ENCODE data around the gene STBD1.
"Not testable (repeated sequence)": the region's sequence is repeated elsewhere in the genome, so short reads cannot be mapped to it uniquely, and the experiment has no call there.

Gene STBD1

DNA sequence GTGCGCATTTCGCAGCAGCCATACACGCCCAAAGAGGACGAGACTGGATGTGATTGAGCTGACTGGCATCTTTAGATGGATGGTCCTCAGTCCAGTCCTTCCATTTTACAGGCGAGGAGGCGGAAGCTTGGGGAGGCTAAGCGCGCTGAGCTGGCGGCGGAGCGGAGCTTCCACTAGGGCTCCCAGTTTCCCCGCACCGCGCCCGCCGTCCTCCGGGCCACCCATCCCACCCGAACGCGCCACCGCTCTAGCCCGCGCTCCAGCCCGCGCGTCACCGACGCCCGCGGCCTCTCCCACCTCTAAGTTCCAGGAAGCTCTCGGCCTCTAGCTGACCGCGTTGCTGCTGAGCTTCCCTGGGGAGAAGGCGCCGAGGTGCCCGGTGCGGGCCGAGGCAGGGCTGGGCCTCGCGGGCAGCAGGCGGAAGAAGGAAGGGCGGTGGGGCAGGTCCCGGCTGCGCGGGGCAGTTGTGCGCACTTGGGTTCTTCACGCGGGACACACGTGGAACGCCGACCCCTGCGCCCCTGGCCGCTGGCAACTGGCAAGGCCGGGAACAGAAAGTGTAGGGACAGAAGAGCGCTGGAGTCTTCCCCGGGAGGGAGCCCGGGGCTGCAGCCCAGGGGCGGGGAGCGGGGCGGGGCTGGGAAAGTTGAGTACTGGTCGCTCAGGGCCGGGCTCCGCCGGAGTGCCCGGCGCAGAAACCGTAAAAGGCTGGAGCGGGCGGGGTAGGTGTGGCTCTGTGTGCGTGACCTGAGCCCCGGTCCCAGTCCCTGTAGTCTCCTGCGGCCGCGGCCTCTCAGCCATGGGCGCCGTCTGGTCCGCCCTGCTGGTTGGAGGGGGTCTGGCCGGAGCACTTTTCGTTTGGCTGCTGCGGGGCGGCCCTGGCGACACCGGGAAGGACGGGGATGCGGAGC is at the start of gene STBD1:
STBD1 (plus strand) TSS at position 763 of the 911 bp plus-strand sequence; CDS start at position 800, 37 bp downstream.
- peak; percentile 47 for DNase-seq (ENCODE audit: low read depth)

DNA sequence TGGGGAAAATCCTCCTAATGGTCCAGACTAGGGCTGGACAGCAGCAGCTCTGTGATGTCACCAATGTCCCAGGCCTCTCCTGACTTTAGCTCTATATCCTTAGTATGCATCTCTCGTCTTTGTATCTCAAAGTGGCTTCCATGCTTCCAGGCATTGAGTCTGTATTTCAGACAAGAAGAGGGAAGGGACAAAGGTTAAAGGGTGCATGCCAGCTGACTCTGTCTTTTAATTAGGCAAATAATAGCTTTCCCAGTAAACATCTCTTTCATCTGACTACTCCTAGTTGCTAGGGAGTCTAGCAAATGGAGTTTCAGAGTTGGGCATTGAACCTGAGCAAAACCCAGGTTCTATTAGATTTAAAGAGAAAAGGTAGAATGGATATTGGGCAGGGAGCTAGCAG is 49.6 kb upstream of the STBD1 start:
- no peak for DNase-seq (ENCODE audit: low read depth)

DNA sequence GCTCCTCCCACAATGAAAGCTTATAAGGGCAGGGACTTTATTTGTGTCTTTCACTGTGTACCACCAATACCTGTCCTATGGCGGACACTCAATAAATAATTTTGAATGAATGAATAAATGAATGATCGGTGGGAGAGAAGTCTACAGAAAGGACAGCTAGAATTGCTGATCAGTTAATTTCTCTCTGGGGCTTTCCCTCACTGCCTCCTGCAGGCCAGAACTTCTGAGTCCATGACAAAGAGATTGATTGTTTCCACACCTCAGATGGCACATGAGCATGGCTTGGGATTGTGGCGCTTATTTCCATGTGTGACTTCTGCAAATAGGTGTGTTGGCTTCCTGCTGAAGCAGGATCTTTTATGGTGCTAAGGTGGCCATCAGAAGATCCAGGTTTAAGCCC is 48.7 kb upstream of the STBD1 start:
- DNase-seq (ENCODE audit: low read depth): no peak

DNA sequence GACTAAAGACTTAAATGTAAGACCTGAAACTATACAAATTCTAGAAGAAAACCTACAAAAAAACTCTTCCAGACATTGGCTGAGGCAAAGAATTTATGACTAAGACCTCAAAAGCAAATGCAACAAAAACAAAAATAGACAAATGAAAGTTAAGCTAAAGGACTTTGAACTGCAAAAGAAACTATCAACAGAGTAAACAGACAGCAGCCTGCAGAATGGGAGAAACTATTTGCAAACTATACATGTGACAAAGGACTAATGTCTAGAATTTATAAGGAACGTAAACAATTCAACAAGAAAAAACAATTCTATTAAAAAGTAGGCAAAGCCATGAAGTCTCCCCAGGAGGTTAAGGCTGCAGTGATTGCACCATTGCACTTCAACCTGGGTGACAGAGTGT is 46.0 kb upstream of the STBD1 start:
- DNase-seq (ENCODE audit: low read depth): no peak

DNA sequence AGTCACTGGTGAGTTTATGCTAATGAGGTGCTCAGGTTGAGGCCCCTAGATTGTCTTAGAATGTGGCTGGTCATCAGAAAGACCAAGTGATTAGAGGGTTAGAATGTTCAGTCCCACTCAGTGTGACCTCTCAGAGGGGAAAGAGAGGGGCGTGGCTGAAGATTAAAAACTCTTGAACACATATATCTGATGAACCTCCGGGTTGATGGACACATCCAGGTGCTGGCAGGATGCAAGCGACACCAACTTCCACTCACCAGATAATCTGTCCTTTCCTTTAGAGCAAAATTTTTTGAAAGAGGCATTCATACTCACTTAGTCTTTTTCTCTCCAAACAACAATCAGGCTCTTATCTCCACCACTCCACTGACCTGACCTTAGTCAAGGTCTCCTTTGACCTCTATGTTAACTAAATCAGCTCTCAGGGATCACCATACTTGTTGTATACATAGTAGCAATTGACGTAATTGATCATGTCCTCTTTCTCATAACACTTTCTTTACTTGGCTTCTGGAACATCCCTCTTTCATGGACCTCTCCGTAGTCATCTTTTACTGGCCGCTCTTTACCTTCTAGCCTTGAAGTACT is 40.8 kb upstream of the STBD1 start:
- DNase-seq (ENCODE audit: low read depth): no peak

DNA sequence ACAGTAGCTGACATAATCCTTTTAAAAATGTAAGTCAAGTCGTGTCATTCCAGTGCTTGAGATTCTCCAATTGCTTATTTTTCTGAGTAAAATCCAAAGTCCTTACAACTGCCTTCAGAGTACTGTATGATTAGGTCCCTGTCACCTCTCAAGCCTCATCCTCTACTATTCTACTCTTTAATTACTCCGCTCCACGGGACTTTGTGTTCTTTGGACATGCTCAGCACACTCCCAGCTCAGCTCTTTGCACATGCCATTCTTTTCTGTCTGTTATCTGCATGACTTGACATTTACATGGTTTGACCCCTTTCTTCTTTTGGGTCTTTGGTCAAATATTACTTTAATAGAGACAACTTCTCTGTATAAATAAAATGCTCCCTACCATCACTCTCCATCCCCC is 39.9 kb upstream of the STBD1 start:
- no peak for DNase-seq (ENCODE audit: low read depth)

DNA sequence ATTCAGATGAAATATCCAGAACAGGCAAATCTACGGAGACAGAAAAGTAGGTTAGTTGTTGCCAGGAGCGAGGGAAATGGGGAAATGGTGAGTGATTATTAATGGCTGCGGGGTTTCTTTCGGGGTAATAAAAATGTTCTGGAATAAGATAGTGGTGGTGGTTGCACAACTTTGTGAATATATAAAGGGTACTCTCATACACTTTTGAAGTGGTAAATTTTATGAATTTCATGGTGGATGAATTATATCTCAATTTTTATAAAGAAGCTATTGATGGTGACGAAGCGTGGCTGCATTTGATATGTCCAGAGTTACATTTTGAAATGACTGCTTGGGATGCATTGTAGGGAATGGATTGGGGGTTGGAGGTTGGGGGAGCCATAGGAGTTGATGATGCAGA is 38.7 kb upstream of the STBD1 start:
- DNase-seq (ENCODE audit: low read depth): no peak

DNA sequence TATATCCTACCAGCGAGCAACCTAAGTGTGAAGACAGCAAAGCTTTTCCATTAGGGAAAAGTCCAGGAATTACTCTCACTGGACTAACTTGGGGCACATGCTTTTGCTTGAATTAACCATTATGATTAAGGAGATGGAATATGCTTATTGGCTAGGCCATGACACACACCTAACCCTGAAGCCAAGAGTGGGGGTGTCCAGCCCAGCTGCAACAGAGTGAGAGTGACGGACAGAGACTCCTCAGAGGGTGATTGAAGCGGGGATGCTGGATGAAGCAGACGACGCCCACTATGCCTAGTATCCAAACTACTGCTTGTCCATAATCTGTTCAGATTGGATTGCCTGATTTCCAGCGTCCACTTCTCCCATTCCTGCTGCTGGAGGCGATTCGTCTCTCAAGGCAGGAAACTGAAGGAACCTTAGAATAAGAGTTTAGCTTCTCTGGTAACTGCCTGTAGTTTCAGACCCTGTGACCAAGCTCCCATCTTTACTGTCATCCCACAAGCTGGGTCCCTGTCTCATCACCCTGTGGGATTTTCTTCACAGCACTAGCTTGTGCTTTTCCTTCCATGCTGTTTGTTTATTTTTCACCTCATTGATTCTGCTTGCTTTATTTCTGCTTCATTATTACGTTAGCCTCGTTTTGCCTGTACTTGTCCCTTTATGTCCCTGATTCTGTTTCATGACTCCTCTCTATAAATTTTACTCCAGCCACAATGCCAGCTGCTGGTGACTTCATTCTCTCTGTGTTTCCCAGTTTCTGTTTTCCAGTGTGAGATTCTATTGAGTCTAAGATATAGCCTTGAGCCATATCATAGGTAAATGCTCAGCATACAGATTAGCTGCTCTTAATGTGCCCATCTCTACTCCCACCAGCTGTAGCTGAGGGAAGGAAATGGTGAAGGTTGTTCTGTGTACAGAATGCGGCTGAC is 36.0 kb upstream of the STBD1 start:
- no peak for DNase-seq (ENCODE audit: low read depth)

DNA sequence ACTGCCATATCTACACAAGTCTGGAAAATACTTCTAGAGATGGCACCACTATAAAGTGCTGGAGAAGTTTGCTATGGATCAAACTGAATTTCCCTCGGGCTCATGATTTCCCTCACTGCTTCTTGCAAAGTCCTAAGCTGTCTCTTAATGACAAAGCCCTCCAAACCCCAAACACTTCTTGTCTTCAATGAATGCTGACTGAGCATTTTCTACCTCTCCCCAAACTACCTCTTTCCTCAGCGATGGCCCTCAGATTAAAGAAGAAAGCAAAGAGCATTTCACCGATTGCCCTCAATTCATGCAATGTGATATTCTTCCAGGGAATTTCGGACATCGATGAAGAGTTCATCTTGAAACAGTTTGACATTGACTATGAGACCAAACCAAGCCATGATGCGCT is 35.3 kb upstream of the STBD1 start:
- no peak for DNase-seq (ENCODE audit: low read depth)

DNA sequence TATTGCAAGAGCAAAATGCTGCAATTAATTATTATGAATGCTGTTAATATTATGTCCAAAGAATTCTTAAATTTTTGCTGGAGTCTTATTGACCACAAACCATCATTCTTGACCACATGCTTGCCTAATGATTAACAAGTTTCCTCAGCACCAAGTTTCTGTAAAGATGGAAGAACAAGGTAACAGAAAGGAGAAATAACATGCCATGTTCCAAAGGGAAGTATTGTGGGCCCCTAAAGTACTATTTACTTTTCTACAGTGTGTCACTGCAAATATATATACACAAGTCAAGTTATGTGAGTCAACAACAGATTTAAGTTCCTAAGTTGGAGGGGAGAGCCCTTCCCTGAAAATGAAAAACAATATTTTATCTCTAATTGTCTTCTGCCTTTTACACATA is 34.5 kb upstream of the STBD1 start:
- DNase-seq (ENCODE audit: low read depth): no peak

DNA sequence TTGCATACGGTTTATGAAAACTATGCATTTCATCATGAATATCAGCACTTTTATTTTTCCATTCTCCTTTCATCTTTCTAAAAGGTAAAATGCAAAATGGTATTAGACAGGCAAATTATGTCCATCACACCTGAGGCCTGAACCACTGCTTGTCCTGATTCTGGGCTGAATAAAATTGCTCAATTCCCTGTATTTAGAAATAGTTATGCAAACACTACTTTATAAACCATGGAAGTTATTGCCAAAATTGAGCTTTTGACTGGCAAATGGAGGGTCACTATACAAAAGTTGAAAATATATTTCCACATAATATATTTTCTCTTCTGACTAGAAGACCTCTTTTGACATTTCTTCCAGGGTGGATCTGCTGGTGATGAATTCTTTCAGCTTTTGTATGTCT is 34.0 kb upstream of the STBD1 start:
- DNase-seq (ENCODE audit: low read depth): no peak

DNA sequence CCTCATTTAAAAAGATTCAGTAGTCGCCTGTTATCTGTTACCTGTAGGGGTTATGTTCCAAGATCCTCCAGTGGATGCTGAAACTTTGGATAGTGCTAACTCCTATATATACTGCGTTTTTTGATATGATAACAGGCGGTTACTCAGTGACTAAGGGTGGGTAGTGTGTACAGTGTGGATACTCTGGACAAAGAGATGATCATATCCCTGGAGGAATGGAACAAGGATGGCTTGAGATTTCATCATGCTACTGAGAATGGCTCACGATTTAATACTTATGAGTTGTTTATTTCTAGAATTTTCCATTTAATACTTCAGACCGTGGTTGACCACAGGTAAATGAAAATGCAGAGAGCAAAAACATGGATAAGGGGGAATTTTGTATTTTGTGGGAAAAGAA is 33.5 kb upstream of the STBD1 start:
- DNase-seq (ENCODE audit: low read depth): no peak

DNA sequence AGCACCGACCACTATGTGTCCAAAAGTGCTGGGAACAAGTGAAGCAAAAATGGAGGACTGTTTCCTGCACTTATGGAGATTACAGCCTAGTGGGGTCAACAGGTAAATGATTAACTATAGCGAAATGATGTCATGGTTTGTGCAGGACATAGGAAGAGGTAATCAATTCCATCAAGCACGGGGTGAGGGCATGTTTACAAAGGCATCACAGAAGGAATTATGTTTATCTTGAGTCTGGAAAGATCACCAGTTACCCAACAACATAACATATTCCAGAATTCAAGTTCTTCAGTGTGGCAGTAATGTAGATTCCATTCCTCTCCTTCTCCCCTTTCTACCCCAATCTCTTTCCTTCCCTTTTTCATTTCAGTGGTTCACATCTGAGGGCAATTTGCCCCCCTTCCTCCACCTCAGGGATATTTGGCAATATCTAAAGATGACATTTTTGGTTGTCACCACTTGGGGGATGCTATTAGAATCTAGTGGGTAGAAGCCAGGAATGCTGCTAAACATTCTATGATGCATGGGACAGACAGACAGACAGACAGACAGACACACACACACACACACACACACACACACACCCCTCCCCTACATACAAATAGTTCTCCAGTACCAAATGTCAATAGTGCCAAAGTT is 30.9 kb upstream of the STBD1 start:
- no peak for DNase-seq (ENCODE audit: low read depth)

DNA sequence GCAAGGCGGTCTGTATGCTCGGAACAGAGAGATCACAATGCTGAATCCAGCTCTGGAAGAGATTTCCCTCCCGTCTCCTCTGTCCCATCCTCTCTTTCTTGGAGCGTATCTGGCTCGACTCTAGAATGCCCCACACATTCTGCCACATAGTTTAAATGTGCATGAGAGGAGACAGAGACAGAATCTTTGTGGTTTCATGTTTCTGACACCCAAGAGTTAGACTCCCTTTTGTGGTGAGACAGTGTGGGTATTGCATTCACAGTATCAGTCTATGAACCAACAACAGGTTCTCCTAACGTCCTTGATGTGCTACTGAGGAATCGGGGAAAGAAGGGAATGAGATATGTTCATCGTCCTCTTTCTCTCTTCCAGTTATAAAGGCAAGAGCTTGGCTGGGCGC is 29.7 kb upstream of the STBD1 start:
- DNase-seq (ENCODE audit: low read depth): no peak

DNA sequence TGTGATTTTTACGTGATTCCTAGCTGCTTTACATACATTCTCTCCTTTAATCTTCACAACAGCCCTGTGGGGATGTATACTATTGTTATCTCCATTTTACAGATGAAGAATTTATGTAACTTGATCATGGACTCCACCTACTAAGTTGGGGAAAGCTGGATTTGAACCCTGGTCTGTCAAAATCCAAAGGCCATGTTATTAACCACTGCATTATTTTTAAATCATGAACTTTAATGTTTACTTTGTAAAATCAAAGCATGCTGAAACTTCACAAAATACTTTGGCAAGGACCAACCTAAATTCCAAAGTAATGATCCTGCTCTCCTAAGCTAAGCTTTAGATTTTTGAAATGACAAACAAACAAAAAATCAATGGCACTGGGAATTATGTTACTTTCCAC is 28.9 kb upstream of the STBD1 start:
- DNase-seq (ENCODE audit: low read depth): no peak

DNA sequence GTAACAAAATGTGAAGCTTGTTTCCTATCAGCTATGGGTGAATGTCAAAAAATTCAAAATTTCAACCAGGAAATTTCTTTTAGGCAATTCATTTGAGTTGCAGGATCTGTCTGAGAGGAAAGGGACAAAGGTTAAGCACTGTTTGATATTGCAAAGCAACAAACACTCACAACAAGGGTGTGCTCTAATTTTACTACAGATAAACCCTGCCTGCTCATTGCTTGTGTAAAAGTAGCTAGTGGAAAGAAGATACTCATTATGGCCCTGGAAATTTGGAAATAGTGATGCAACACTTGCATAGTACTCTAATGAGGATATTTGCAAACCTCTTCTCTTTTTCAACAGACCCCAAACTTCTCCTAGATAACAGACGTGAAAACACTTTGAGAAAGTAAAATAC is 27.9 kb upstream of the STBD1 start:
- DNase-seq (ENCODE audit: low read depth): no peak

DNA sequence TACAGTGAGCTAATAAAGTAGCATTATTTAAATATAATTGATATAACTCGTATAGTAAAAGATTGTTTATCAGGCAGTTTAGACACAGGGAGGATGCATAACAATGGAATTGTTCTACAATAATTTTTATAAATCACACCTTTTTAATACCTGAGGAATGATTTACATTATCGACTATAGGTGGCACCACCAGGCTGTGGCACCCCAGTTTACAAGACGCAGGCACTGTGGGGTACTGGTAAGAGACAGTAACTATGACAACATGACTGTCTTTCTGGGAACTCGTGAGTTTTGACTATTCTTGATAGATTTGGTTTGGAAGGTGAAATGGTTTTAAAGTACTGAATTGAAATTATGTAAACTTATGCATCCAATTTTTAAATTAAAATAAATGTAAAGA is 27.1 kb upstream of the STBD1 start:
- no peak for DNase-seq (ENCODE audit: low read depth)

DNA sequence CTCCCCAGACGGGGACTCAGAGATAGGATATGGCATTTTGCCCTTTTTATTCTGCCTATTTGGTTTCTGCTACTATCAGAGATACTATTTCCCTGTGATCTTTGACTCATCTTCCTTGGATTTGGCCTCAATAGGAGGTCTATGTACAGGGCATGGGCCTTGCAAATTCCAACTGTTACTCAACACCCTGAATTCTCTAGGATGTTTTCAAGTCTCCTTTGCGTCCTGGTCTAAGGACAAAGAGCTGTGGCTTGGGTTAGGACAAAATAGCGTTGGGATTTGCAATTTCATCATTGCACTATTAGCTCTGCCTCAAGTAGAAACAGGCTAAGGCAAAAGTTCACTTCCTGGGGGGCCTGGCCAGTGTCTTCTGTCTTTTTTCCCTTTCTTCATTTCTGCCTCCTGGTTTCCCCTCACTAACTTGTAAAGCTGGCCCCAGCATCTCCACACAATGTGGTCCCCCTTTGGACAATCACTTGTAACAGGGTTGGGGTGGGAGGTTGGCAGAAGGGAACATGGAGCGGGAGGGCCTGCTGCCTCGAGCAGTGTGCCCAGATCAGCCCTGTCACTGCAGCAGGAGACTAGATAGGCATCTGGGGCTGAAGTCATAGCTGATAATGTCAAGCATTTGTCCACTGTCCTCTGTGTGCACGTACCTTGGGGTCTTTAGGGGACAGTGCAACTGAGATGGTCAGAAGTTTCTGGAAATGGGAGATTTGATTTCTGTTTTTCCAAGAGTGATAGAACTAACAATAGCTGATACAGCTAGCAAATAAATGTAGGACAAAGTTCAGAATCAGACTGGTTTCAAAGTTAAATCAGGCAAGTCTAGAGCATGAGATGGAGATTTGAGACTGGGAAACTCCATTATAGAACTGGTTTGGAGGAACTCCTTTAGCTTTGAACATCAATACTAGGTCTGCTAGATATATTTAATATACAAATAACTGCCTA is 25.8 kb upstream of the STBD1 start:
- DNase-seq (ENCODE audit: low read depth): peak; percentile 23

DNA sequence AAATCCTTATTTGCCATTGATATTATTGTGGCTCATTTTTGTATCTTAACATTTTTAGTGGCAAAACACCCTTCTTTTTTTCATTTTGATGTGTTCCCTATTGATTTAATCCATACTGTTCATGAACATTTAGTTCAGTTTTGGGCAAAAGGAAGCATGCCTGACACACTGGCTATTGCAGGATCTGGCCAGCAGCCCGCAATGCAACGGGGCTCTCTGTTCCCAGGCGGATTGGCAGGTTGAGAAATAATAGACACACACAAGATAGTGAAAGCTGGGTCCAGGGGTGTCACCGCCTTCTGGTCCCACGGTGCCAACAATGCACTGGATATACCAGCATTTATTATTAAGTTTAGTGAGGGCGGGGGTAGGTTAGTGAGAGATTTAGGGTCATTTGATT is 24.9 kb upstream of the STBD1 start:
- not testable (repeated sequence) for DNase-seq (ENCODE audit: low read depth)

DNA sequence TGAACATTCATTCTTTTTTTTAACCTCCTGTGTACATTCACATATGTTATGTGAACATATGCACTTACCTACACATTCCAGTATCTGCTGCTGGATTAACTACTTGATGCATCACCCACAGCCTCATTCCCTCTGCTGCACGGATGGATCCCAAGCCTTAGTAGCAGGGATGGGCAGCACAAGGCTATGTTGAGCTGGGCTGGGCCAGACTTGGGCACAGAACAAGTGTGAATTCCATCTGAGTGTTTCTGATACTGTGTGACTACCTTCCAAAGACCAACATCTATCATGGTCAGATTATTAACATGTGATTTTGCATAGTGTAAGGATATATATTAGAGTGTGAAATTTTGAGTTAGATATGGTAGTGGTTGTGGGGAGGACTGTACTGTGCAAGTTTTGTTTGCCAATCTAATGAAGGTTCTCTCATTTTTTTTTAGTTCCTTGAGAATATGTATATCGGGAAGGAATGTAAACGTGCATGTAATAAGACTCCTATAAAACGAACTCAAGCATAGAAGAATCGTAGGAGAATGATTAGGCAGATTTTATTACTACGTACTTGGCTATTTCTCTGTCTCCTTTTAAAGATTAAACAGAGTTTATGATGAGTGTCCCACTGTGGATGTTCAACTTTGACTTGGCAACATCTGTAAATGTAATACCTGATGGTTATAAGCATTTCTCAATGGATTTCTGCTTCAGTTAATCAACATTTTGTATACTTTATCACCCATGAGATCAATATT is 23.4 kb upstream of the STBD1 start:
- DNase-seq (ENCODE audit: low read depth): no peak
